Hematopoietic multipotent progenitor cell (in vitro differentiated cells): ENCODE results near the gene RGS6. TPM values are rescaled to one million over a fixed set of nuclear protein-coding genes. Genes with fewer than 3 reads are reported as not detected.
A peak's percentile ranks its signal among the peaks of the same experiment; 100 is the strongest.

ENCODE experiments used
- DNase-seq, 3 donors: peaks; one replicate each; pipeline ENCODE4 v3.0.0-alpha.2; 2011 to 2015; ENCODE audit warnings: low read depth in 2 of 3, low spot score in 2 of 3
- total RNA-seq: library from RNA; depleted of rRNA; stranded (reverse); fragments of >200 nt; gene quantifications from one replicate; pipeline ENCODE4 v1.2.3, GENCODE V29; 2012

The RGS6 gene
- total RNA-seq, 1 donor: 0.54 TPM

DNA sequence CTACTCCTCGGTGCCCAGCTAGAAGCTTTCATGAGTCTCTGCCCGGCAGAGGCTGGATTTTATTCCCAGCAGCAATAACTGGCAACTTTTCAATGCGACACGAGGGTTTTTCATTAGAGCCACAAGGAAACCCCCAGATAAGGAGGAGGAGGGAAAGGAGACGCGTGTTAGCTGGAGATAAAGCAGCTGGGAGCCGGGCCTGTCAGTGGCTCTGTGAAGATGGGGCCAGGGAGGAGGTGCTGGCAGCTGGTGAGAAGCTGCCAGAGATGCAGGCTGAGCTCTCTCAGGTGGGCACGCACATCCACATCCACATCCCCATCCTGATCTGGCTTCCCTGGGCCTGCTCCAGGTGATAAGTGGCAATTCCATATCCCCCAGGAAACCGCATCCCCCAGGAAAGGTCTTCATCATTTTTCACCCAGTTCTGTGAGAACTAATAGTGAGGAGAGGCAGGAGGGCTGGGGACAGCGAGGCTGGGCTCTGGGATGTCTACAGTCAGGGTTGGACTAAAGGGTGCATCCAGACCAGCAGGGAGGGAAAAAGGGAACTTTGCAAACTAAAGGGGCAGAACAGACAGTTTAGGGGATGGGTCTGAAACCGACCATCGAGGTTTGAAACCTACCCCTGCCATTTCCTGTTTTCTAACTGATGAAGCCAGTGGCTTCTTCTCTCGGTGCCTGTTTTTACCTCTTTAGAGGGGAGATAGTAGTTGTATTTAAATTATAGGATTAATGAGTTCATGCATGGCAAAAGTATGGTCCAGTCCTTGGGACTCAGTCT is 548.4 kb downstream of the RGS6 start:
- peak in 2 of 3 donors; percentile 53 to 68 for DNase-seq

DNA sequence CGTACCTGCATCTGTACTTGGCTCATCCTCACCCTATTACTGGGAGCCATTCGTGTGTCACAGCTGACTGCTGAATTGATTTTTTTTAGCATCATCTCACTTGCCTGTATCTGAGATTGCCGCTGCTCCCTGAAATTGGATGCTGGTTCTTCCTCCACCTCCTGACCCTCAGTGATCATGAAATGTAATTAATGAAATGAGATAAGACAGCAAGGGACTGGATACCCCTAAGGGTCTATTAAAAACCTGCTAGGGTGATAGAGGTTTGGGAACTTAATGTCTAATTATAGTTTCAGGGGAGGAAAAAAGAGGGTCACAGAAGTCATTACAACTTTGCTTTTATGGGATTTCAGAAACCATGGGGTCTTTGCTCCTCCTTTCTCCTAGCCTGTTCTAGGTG is 551.1 kb downstream of the RGS6 start:
- DNase-seq: no peak

GRCh38 chr14:72485695-72486094 is 553.5 kb downstream of the RGS6 start:
- DNase-seq: no peak

DNA sequence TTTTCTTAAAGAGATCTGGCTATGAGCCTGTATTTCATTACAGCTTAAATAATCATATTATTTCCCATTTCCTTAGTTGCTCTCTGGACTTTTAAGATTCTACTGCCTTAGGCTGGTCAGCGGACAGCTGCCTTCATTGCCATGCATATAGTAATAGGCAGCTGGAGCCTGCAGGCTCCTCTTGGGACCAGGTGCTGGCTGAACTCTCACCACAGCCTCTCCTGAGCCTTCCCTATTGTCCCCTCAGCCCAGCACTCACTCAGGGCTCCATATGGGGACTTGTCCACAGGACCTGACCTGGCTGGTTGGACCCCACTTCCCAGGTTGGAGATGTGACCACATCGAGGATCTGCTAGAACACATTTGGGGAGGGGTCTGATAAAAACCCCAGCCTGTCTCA is 556.3 kb downstream of the RGS6 start:
- no peak for DNase-seq

- DNase-seq: no peak
Measured at GRCh38 chr14:72492196-72492595, 560.0 kb downstream of the RGS6 start.

DNA sequence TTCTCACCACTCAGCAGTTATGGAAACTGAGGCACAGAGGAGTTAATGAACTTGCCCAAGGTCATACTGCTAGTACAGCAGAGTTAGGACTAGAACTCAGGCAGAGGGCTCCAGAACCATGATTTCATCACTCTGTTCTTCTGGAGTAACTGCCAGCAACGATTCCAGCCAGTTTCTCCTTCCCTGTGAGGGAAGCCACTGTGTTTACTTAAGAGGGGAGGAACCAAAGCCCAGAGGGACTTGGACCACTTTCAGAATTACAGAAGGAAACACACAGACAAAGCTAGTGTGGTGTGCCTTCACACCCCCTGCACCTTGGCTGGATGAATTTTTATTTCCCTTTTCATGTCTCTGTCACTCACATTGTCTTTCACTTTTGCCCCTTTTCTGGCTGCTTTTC is 563.4 kb downstream of the RGS6 start:
- no peak for DNase-seq

DNA sequence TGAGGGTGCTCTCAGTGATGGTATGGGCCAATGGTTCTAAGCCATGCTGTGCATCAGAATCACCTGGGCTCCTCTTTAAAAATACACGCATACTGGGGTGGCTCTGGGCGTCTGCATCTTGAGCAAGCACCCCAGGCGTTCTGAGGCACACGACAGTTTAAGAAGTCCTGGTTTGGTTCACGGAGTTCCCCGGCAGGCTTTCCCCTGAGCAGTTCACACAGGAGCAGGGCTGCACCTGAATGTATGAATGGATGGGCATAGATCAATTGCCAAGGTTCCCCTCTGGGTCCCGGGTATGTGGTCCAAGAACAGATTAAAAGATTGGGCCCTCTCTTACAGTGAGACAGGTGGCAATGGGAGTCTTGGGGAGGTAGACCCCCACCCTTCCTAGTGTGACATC is 566.4 kb downstream of the RGS6 start:
- DNase-seq: no peak

DNA sequence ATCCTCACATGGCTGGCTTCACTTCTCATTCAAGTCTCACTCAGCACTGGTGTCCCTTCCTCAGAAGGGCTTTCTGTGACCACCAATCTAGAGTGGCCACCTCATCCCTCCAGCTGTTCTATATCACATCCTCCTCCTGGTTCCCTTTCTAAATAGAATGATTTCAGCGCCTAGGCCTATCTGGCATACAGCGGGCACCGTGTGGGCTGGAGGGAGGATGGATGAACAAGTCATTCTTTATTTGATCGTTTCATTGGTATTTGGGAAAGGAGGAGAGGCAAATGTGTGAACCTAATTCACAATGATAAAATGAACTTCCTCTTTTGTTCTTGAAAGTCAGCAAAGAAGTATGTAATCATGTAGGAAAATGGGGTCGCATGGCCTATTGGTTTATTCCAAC is 567.5 kb downstream of the RGS6 start:
- peak in 1 of 3 donors; percentile 41 for DNase-seq

- no peak for DNase-seq
Measured at GRCh38 chr14:72500234-72500838, 568.1 kb downstream of the RGS6 start.

DNA sequence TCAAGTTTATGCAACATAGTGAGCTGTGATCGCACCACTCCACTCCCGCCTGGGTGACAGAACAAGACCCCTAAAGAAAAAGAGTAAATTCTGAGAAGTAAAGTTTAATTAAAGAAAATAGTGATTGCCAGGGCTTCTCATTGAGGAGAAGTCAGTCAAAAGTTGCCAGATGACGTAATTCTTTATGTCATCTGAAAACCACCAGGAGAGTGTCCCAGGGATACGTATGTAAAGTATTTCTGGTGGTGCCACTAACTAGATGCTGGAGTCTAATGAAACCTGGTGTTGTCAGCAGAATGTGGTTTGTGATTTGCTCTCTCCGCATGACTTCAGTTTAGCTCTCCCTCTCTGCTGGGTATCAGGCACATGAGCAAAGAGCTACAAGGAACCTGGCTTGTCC is 569.2 kb downstream of the RGS6 start:
- no peak for DNase-seq

DNA sequence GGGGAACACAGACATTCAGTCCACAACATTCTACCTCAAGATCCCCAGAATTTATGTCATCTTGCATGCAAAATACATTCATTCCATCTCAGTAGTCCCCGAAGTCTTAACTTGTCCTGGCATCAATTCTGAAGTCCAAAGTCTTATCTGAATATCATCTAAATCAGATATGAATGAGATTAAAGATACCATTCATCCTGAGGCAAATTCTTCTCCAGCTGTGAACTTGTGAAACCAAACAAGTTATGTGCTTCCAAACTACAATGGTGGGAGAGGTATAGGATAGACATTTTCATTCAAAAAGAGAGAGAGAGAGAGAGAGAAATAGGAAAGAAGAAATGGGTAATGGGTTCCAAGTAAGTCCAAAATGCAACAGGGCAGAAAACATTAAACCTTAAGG is 571.0 kb downstream of the RGS6 start:
- DNase-seq: no peak

- no peak for DNase-seq
Measured at GRCh38 chr14:72503696-72504368, 571.6 kb downstream of the RGS6 start.

DNA sequence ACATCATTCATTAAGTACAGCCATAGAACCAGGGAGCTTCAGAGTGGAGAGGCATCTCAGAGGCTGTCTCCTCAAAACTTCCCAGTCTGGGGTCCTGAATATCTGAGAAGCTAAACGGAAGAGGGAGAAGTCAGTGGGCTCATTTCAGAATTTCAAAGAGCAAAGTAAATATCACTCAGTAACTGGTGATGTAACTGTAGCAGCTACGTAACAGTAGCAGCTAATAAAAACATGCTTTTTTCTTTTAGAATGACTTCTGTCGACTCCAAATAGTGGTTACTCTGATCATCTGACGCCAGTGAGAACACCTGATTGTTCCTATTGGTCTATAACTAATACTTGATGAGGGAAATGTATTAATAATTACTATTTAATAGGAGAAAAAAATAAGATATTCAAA is 578.3 kb downstream of the RGS6 start:
- no peak for DNase-seq

DNA sequence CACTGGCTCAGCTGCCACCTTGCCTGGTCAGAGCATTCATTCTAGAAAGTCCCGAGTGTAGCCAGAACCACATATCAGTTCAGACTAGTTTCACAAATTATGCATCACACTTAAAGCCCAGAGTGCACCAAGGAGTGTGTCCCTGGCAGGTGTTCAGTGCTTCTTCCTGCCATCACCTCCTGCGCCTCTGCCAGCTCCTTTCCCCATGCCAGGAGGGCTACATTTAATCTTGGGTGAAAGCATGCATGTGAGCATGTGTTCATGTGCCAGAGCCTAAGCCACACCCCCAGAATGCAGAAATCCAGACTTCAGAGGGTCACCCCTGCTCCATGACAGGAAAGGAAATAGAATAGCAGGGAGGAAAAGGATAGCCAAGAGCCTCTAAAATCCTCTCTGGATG is 580.1 kb downstream of the RGS6 start:
- no peak for DNase-seq

GRCh38 chr14:72512925-72513324 is 580.7 kb downstream of the RGS6 start:
- DNase-seq: no peak

DNA sequence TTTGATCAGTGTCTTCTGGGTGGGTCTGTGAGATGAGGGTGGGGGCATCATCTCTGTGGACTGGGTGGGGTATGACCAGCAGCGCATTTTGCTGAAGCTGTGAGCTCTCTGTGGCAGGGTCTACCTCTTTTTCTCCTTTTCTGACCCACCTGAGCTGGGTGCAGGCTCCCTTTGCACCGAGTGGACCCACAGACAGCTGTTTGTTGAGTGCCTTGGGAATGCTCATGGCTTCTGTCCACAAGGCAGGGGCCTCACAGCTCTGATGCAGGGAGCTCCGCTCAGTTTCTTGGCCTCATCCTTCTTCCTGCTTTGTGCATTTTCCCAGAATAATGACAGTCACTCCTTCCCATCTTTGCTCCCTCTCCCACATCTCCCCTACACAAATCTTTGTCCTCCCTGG is 581.1 kb downstream of the RGS6 start:
- no peak for DNase-seq

GRCh38 chr14:72513965-72514659 is 581.9 kb downstream of the RGS6 start:
- DNase-seq: peak in 2 of 3 donors; percentile 22 to 44

DNA sequence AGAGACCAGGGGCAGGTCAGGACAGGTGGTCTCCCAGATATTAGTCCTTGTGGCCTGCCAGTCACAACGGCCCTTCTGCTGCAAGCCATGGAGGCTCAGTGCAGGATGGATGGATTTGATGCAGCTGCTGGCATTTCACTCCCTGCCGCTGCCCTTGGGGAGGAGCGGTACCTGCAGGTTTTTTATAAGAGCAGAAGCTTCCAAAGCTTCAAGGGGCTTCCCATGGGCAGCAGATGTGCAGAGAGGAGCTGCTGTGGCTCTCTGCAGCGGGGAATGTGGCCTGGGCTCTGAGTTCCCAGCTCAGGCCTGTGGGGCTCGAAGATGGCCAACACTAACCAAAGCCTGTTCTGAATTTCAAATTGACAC is 582.4 kb downstream of the RGS6 start:
- no peak for DNase-seq

GRCh38 chr14:72515779-72516770 is 583.8 kb downstream of the RGS6 start:
- no peak for DNase-seq
